Stimulated activated CD8-positive, alpha-beta memory T cell treated with anti-CD3 and anti-CD28 coated beads, Interleukin-12 subunit alpha, Interleukin-12 subunit beta, amount 100 ng/mL, for 4 hours (primary cell): ENCODE measurements around the gene SVOPL.
A peak's percentile ranks its signal among the peaks of the same experiment; 100 is the strongest.
"Not testable (repeated sequence)": the region's sequence is repeated elsewhere in the genome, so short reads cannot be mapped to it uniquely, and the experiment has no call there.

Experiments used
- DNase-seq: peaks from one replicate; pipeline ENCODE4 v3.0.0-alpha.2; 2020; ENCODE audit warnings: low read depth

SVOPL gene

GRCh38 chr7:138700857-138701536, at the start of gene SVOPL:
TSS of gene SVOPL (minus strand) at chr7:138701362. CDS start at chr7:138679045, 22,317 bp downstream.
- no peak for DNase-seq

GRCh38 chr7:138750473-138750872, 49.3 kb upstream of the SVOPL start:
- no peak for DNase-seq

GRCh38 chr7:138749960-138750359, 48.8 kb upstream of the SVOPL start:
- DNase-seq = no peak

GRCh38 chr7:138748666-138749065, 47.5 kb upstream of the SVOPL start:
- DNase-seq = no peak

- no peak for DNase-seq
Measured at GRCh38 chr7:138746073-138746472, 44.9 kb upstream of the SVOPL start.

GRCh38 chr7:138745189-138745588, 44.0 kb upstream of the SVOPL start:
- no peak for DNase-seq

GRCh38 chr7:138741453-138741735, 40.2 kb upstream of the SVOPL start:
- DNase-seq = no peak

- DNase-seq = no peak
Measured at GRCh38 chr7:138739859-138740258, 38.7 kb upstream of the SVOPL start.

GRCh38 chr7:138738551-138739335, 37.6 kb upstream of the SVOPL start:
- peak; percentile 67 for DNase-seq

- DNase-seq = no peak
Measured at GRCh38 chr7:138738114-138738513, 37.0 kb upstream of the SVOPL start.

GRCh38 chr7:138735399-138735798, 34.2 kb upstream of the SVOPL start:
- no peak for DNase-seq

- not testable (repeated sequence) for DNase-seq
Measured at GRCh38 chr7:138731733-138732132, 30.6 kb upstream of the SVOPL start.

GRCh38 chr7:138729444-138729843, 28.3 kb upstream of the SVOPL start:
- no peak for DNase-seq

- DNase-seq = no peak
Measured at GRCh38 chr7:138727336-138728099, 26.4 kb upstream of the SVOPL start.

- DNase-seq = no peak
Measured at GRCh38 chr7:138726288-138726687, 25.1 kb upstream of the SVOPL start.

GRCh38 chr7:138720286-138720685, 19.1 kb upstream of the SVOPL start:
- DNase-seq = no peak

GRCh38 chr7:138716889-138717288, 15.7 kb upstream of the SVOPL start:
- no peak for DNase-seq

- no peak for DNase-seq
Measured at GRCh38 chr7:138713191-138713590, 12.0 kb upstream of the SVOPL start.

GRCh38 chr7:138712652-138713051, 11.5 kb upstream of the SVOPL start:
- DNase-seq = no peak

- DNase-seq = no peak
Measured at GRCh38 chr7:138710536-138711385, 9.6 kb upstream of the SVOPL start.

GRCh38 chr7:138705167-138705566, 4.0 kb upstream of the SVOPL start:
- no peak for DNase-seq

- DNase-seq = no peak
Measured at GRCh38 chr7:138701537-138701923, 368 bp upstream of the SVOPL start.
